G401 (cell line): Measurements from ENCODE around the gene OGFR. TPM values are rescaled to one million over a fixed set of nuclear protein-coding genes. Genes with fewer than 3 reads are reported as not detected.

ENCODE experiments used
- DNase-seq: peaks from one replicate; pipeline ENCODE4 v3.0.0-alpha.2; 2015; ENCODE audit warnings: low spot score
- in situ Hi-C: cut with HindIII; loops from 2 replicates; pipeline ENCODE4 v1.10.0; 2016; ENCODE audit warnings: low sequenced_read_pairs, mixed read lengths
- total RNA-seq: library from RNA; depleted of rRNA; stranded (reverse); fragments of >200 nt; shearing (Covaris generic); gene quantifications from 2 replicates; pipeline ENCODE4 v1.2.3, GENCODE V29; 2014; rRNA removed

Gene OGFR, protein sequence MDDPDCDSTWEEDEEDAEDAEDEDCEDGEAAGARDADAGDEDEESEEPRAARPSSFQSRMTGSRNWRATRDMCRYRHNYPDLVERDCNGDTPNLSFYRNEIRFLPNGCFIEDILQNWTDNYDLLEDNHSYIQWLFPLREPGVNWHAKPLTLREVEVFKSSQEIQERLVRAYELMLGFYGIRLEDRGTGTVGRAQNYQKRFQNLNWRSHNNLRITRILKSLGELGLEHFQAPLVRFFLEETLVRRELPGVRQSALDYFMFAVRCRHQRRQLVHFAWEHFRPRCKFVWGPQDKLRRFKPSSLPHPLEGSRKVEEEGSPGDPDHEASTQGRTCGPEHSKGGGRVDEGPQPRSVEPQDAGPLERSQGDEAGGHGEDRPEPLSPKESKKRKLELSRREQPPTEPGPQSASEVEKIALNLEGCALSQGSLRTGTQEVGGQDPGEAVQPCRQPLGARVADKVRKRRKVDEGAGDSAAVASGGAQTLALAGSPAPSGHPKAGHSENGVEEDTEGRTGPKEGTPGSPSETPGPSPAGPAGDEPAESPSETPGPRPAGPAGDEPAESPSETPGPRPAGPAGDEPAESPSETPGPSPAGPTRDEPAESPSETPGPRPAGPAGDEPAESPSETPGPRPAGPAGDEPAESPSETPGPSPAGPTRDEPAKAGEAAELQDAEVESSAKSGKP
- 43.9 and 45.6 TPM in 2 replicates for total RNA-seq

DNA sequence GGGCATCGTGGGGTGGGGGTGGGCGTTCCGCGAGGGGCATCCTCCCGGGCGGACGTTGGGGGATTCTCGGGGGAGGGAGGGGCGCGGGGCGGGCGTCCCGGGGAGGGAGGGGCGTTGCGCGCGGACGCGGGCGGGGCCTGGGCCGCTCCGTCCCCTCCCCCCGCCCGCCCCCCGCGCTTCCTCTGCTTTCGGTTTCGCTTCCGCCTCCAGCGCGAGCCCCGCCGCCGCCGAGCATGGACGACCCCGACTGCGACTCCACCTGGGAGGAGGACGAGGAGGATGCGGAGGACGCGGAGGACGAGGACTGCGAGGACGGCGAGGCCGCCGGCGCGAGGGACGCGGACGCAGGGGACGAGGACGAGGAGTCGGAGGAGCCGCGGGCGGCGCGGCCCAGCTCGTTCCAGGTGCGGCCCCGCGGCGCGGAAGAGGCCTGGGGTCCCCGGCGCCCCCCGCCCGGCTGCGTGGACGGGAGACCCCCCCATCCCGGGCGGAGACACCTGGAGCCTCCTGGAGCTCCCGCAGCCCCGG lies at the start of gene OGFR:
OGFR (plus strand) TSS at position 209 of the 528 bp plus-strand sequence; CDS start at position 234, 25 bp downstream.
- in situ Hi-C loops = no loop called here
- DNase-seq = no peak

DNA sequence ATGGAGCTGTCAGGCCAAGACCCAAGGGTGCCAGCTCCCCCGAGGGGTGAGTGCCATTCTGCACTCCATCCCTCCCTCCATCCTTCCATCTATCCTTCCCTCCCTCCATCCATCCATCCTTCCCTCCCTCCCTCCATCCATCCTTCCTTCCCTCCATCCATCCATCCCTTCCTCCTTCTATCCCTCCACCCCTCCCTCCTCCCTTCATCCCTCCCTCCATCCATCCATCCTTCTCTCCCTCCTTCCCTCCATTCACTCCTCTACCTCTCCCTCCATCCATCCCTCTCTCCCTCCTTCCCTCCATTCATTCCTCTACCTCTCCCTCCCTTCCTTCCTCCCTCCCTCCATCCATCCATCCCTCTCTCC lies 49.7 kb upstream of the OGFR start:
- in situ Hi-C loops = no loop called here
- no peak for DNase-seq

DNA sequence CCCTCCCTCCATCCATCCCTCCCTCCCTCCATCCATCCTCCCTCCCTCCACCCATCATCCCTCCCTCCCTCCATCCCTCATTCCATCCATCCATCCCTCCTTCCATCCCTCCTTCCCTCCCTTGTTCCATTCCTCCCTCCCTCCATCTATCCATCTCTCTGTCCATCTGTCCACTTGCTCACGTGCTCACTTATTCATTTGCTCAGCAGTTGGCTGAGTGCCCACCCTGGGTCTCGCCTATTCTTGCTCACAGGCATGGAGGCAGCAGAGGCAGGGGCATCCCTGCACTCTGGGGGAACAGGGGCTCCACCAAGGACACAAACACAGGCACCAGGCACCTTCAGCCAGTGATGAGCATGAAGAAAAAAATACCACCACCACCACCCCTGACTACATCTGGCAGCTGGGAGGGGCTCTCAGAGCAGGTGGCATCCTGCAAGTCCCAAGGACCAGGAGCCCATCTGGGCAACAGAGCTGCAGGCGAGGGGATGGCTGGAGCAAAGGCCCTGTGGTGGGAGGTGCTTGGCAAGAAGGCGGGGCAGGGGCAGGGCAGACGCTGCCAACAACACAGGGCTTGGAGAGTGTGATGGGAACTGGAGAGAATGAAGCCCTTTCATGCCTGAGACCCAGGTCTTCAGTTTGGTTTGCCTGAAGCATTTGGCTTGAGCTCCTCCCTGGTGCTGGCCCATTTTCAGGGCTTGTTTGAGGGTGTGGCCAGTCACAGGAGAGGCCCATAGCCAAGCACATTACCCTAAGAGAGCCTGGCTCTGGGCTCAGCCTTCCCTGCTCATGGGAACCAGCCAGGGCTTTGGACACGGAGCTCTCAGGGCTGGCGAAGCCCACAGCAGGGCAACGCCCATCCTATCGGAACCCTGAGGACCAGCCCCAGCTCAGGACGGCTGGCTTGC lies 48.6 kb upstream of the OGFR start:
- in situ Hi-C loops = no loop called here
- no peak for DNase-seq

DNA sequence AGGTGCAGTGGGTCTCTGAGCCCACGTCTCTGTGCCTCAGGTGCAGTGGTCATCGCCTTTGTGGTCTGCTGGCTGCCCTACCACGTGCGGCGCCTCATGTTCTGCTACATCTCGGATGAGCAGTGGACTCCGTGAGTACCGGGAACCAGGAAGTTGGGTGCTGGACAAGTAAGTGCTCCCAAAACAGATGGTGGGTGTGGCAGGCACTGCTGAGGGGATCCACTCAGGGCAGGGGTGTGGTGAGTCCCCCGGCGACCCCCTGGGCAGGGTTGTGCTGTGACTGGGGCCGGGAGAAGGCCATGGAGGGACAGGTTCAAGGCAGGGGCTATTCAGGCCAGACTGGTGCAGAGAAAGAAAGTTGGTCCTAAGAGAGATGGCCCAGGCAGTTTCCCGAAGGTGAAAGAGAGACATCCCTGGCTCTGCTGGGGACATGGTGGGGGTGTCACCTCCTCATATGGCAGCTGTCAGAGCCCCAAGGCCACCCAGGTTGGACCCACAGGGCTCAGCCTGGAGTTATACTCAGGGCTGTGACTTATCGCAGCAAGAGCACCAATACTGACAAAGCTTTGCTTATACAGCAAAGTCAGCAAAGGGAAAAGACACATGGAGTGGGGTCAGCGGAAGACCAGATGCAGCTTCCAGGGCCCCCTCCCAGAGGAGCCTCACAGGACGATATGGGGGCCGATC lies 46.3 kb upstream of the OGFR start:
- no peak for DNase-seq
- in situ Hi-C loops = no loop called here

DNA sequence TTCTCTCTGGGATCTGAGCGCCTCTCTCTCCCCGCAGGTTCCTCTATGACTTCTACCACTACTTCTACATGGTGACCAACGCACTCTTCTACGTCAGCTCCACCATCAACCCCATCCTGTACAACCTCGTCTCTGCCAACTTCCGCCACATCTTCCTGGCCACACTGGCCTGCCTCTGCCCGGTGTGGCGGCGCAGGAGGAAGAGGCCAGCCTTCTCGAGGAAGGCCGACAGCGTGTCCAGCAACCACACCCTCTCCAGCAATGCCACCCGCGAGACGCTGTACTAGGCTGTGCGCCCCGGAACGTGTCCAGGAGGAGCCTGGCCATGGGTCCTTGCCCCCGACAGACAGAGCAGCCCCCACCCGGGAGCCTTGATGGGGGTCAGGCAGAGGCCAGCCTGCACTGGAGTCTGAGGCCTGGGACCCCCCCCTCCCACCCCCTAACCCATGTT lies 44.6 kb upstream of the OGFR start:
- DNase-seq = no peak
- in situ Hi-C loops = no loop called here

DNA sequence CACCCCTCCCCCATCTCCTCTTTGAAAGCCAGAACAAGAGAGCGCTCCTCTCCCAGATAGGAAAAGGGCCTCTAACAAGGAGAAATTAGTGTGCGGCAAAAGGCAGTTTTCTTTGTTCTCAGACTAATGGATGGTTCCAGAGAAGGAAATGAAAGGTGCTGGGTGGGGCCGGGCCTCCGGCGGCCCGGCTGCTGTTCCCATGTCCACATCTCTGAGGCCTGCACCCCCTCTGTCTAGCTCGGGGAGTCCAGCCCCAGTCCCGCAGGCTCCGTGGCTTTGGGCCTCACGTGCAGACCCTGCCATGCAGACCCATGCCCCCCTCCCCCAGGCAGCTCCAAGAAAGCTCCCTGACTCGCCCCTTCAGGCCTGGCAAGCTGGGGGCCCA lies 44.2 kb upstream of the OGFR start:
- in situ Hi-C loops = no loop called here
- DNase-seq = no peak

DNA sequence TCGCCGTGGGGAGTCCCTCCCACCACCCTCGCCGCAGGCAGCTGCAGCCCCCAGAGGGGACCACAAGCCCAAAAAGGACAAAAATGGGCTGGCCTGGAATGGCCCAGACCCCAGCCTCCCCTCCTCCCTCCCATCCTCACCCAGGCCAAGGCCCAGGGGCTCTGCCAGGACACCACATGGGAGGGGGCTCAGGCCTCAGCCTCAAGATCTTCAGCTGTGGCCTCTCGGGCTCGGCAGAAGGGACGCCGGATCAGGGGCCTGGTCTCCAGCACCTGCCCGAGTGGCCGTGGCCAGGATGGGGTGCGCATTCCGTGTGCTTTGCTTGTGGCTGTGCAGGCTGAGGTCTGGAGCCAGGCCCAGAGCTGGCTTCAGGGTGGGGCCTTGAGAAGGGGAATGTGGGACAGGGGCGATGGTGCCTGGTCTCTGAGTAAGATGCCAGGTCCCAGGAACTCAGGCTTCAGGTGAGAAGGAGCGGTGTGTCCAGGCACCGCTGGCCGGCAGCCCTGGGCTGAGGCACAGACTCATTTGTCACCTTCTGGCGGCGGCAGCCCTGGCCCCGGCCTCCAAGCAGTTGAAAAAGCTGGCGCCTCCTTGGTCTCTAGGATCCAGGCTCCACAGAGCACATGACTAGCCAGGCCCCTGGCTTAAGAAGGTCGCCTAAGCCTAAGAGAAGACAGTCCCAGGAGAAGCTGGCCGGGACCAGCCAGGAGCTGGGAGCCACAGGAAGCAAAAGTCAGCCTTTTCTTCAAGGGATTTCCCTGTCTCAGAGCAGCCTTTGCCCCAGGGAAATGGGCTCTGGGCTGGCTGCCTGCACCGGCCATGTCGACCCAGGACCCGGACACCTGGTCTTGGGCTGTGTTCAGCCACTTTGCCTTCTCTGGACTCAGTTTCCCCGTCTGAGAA lies 43.5 kb upstream of the OGFR start:
- DNase-seq = peak; percentile 43

DNA sequence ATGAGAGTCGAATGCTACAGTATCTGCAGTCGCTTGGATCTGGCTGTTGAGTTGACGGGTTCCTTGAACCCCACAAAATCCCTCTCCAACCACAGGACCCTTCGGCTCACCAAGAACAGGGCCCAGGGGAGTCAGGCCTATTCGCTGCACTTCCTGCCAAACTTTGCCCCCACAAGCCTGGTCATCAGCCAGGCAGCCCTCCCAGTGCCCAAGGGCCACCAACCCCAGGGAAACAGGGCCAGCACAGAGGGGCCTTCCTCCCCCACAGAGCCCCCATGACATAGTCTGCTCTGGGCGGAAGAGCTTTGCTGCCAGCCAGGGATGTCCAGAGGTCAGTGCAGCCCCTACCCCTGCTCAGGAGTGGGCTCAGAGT lies 42.9 kb upstream of the OGFR start:
- in situ Hi-C loops = no loop called here
- DNase-seq = no peak

More for the DNA sequence above, 43.5 kb upstream of the OGFR start:
- in situ Hi-C loops = no loop called here

DNA sequence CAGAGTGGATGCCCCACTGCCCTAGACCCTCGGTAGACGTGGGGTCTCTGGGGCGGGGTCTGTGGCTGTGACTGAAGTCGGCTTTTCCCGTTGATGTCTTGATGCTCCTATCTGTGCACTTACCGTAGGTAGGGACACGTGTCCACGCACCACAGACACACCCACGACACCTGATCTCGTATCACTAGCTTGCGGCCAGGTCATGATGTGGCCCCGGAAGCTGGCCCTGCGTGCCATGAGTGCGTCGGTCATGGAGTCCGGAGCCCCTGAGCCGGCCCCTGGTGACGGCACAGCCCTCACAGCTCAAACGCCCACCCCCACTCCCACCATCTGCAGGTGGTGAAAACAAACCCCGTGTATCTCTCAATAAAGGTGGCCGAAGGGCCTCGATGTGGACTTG lies 42.3 kb upstream of the OGFR start:
- in situ Hi-C loops = no loop called here
- DNase-seq = no peak

DNA sequence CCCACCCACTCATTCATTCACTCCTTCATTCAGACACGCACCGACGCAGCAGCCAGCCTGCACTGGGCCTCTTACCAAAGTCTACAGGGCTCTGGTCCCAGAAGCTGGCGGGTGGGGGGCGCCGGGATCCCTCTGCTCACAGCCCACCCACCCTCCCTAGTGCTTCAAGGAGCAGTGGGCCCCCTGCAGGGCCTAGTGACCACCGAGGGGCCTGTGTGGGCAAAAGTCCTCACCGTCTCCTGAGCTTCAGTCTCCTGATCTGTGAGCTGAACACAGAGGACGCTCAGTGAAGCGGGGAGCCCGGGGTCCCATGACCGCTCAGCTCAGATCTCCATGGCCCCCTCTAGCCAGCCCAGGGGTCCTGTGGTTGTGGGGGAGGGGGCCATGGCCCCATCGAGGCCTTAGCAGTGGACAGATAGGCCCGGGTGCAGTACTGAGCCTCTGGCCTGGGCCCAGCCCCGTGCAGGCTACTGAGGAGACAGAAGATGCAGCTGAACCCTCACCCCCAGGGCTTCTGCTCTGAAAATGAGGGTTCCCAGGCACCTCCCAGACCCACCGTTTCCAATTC lies 41.8 kb upstream of the OGFR start:
- in situ Hi-C loops = no loop called here
- DNase-seq = no peak

DNA sequence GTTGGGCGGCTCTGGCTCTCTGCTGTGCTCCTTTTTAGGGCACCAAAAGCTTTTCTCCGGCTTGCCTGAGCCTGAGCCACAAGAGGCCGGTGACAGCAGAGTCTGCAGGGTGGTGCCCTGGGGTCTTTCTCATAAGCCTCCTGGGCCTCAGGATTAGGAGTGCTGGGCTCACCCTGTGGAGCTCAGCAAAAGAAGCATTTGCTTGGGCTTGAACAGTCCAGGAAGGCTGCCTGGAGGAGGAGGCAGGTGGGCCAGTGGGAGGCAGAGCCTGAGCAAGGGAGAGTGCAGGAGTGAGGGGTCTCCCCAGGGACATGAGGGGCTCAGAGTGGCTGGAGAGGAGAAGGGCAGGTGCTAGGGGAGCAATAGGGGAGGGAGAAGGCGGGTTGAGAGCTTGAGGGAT lies 41.2 kb upstream of the OGFR start:
- in situ Hi-C loops = no loop called here
- no peak for DNase-seq

DNA sequence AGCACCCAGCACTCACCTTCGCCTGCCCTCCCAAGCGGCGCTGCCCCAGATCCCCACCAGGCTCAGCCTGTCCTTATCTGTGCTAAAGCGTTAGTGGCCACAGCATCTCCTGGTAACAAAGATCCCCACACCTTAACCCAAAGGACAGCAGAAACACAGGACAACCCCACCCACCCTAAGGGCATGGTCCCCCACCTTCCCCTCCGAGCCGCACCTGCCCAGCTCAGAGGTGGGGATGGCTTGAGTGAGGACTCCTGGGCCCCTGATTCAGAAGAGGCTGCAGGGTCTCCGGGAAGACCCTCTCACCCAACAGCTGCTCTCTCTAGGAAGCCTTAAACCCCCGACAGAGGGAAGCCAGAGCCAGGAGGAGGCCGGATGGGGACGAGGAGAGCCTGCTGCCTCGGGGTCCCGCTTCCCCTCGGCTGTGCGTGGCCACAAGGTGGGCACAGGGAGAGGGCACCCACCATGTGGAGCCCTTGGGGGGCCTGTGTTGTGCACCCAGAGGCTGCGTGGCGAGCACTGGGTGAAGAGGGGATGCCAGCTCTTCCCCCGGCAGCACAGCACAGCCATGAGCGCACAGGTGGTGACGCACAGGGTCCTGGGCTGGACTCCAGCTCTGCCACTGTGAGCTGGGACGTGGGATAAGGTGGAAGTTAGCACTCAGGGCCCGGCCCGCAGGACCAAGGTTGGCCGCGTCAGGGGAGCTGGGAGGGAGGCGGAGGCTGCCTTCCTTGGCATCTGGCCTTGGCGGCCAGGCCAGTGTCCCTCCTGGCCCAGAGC lies 40.3 kb upstream of the OGFR start:
- DNase-seq = no peak

DNA sequence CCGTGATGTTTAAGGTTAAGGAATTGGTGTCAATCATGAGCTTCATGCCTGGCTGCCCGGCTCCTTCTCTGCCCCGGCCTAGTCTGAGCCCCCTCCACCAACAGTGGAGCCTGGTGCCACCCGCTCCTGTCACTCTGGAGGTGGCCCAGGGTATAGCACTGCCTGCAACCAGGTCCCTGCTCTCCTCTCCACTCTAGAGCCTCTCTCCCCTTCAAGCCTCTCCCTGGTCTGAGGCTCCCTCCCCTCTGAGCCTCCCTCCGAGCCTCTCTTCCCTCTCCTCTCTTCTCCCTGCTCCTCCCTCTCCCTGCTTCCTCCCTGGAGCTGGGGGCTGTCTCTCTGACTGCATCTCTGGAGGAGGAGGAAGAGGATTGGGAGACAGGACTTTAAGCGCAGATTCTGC lies 39.6 kb upstream of the OGFR start:
- in situ Hi-C loops = no loop called here
- DNase-seq = no peak

More for the DNA sequence above, 40.3 kb upstream of the OGFR start:
- in situ Hi-C loops = no loop called here

DNA sequence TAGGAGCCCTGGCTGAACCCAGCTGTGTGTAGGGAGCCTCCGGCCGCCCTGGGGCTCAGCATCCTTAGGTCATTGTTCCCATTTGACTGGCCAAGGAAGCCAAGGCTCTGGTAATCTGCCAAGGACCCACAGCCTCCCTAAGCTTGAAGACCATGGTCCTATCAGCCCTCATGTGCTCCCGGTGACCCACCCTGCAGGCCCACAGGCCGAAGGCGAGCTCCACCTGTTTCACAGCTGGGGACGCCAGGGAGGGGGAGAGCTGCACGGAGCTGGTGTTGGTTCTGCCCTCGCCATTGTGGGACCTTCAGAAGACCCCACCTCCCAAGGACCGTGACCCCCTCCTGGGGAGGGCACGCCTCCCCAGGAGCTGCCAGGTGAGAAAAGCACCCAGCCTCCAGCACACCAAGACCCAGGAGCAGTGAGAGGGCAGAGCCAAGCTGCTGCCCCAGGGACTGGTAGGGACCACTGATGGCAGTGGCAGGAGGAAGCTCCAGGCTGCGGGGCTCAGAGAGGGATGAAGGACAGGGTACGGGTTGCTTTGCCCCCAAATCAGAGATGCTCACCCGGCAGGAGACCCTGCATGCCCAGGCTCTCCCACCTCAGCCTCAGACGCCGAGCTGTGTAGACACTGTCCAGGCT lies 39.1 kb upstream of the OGFR start:
- in situ Hi-C loops = no loop called here
- DNase-seq = no peak

DNA sequence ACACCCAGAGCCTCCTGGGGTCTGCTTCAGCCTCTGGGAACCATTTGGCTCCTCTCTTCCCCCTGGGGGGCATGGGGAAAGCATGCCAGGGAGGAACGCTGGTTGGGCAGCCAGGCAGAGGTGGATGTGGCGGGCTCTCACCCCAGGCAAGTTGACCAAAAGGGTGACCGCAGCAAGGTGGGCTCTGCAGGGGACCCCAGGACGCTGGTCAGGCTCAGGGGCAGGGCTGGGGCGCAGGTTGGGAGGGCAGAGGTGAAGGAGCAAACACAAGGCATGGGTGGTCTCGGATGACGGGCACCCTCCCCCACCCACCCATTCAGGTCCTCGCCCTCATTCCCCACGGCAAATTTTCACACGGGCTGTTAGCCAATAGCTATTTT lies 38.6 kb upstream of the OGFR start:
- DNase-seq = no peak
- in situ Hi-C loops = no loop called here

DNA sequence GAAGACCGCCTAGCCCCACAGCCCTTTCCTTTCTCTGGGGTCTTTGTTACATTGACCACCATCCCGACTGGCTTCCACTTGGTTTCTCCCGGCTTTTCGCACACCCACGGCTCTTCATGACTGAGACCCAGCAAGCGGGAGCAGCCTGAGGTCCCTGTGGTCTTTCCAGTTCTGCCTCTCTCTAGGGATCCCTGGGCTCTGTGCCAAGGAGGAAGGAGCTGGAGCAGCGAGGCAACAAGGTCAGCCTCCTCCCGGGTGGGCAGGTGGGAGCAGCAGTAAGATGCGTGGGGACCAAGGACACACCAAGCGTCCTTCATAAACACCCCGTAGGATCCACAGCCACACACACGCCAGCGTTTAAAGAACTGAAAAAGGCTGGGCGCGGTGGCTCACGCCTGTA lies 37.9 kb upstream of the OGFR start:
- no peak for DNase-seq
- in situ Hi-C loops = no loop called here

DNA sequence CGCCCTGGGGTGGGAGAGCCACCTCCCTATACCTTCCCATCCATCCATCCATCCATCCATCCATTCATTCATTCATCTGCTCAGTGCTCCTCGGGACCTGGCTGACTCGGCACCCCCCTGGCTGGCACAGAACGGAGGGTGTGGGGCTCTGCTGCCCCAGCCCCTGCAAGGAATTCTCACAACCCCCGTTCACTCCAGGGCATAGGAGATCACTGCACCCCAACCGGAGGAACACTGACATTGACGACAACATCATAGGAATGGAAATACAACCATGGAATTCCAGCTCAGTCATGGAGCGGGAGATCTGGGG lies 36.4 kb upstream of the OGFR start:
- in situ Hi-C loops = no loop called here
- DNase-seq = no peak
